Stimulated activated CD4-positive, alpha-beta T cell treated with anti-CD3 and anti-CD28 coated beads, Interleukin-2, amount 100 ng/mL, for 4 hours (primary cell): ENCODE measurements around the gene RMND1.
"Not testable (repeated sequence)": the region's sequence is repeated elsewhere in the genome, so short reads cannot be mapped to it uniquely, and the experiment has no call there.

ENCODE experiments used
- DNase-seq: peaks from one replicate; pipeline ENCODE4 v3.0.0-alpha.2; 2020; ENCODE audit warnings: low read depth

The RMND1 gene

GRCh38 chr6:151384151-151384550 is 67.8 kb downstream of the RMND1 start:
- DNase-seq = no peak

GRCh38 chr6:151382631-151383030 is 69.3 kb downstream of the RMND1 start:
- DNase-seq = not testable (repeated sequence)

GRCh38 chr6:151381722-151382121 is 70.2 kb downstream of the RMND1 start:
- DNase-seq = no peak

GRCh38 chr6:151380848-151381205 is 71.1 kb downstream of the RMND1 start:
- no peak for DNase-seq

- no peak for DNase-seq
These were observed 71.7 kb downstream of the RMND1 start for GRCh38 chr6:151379933-151380847.

- no peak for DNase-seq
These were observed 74.8 kb downstream of the RMND1 start for GRCh38 chr6:151377095-151377494.

- no peak for DNase-seq
These were observed 75.5 kb downstream of the RMND1 start for GRCh38 chr6:151376440-151376839.

GRCh38 chr6:151375833-151376232 is 76.1 kb downstream of the RMND1 start:
- no peak for DNase-seq

- no peak for DNase-seq
These were observed 77.8 kb downstream of the RMND1 start for GRCh38 chr6:151374036-151374683.

- DNase-seq = no peak
These were observed 79.8 kb downstream of the RMND1 start for GRCh38 chr6:151372164-151372563.

GRCh38 chr6:151370509-151371078 is 81.3 kb downstream of the RMND1 start:
- DNase-seq = no peak

GRCh38 chr6:151365233-151365632 is 86.7 kb downstream of the RMND1 start:
- no peak for DNase-seq

GRCh38 chr6:151359486-151359885 is 92.4 kb downstream of the RMND1 start:
- no peak for DNase-seq

- no peak for DNase-seq
These were observed 93.5 kb downstream of the RMND1 start for GRCh38 chr6:151358475-151358874.

GRCh38 chr6:151357758-151358436 is 94.0 kb downstream of the RMND1 start:
- DNase-seq = no peak

- DNase-seq = not testable (repeated sequence)
These were observed 94.9 kb downstream of the RMND1 start for GRCh38 chr6:151356983-151357382.
